ENCODE results near the gene SLC37A3. TPM values are rescaled to one million over a fixed set of nuclear protein-coding genes. Genes with fewer than 3 reads are reported as not detected.
"Not testable (repeated sequence)": the region's sequence is repeated elsewhere in the genome, so short reads cannot be mapped to it uniquely, and the experiment has no call there.

Gene SLC37A3
- total RNA-seq, 1 experiment from 2014 or later = 25.5 TPM

DNA sequence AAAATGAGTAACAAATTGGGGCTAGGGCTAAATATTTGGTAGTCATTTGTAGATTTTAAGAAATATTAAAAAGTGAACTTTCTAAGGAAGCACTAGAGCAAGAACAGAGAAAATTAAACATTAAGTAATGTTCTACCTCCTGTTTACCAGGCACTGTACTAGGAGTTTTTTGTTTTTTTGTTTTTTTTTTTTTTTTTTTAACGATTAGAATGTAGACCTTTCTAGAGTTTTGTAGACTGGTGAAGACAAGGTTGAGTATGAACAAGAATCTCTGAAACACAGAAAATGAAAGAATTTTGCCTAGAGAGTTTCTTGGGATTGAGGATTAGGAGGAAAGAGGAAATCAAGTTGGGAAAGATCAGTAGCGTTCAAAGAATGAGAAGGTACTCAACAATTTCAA lies 73.6 kb downstream of the SLC37A3 start:
- no peaks in the 10 kb centered on the region for H3K27me3 Mint-ChIP-seq (ENCODE audit: insufficient read depth, unreplicated experiment)
- no peak overlapping the region for H3K4me3 Mint-ChIP-seq (ENCODE audit: unreplicated experiment)
- BruUV-seq (replicated peaks) = no TSS peak
- H3K9me3 Mint-ChIP-seq (ENCODE audit: unreplicated experiment) = no peaks in the 10 kb centered on the region
- CTCF ChIA-PET = interaction anchor here (0.8 to 3.7 kb wide), 6 partner anchors 8 to 185 kb away, joined by 3 to 22 read pairs (median 8); partner anchors contain the start of gene KDM7A
- intact Hi-C loops (cut with micrococcal nuclease) = no loop called here
- no peak for DNase-seq (ENCODE audit: unreplicated experiment)
- H3K36me3 Mint-ChIP-seq (ENCODE audit: insufficient read depth, unreplicated experiment) = no peaks in the 10 kb centered on the region
- TF ChIP-seq, protein P1, sequence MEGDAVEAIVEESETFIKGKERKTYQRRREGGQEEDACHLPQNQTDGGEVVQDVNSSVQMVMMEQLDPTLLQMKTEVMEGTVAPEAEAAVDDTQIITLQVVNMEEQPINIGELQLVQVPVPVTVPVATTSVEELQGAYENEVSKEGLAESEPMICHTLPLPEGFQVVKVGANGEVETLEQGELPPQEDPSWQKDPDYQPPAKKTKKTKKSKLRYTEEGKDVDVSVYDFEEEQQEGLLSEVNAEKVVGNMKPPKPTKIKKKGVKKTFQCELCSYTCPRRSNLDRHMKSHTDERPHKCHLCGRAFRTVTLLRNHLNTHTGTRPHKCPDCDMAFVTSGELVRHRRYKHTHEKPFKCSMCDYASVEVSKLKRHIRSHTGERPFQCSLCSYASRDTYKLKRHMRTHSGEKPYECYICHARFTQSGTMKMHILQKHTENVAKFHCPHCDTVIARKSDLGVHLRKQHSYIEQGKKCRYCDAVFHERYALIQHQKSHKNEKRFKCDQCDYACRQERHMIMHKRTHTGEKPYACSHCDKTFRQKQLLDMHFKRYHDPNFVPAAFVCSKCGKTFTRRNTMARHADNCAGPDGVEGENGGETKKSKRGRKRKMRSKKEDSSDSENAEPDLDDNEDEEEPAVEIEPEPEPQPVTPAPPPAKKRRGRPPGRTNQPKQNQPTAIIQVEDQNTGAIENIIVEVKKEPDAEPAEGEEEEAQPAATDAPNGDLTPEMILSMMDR (IDR thresholded peaks at IDR 0.05; ENCODE audit: unreplicated experiment) = no peak
- H3K27ac Mint-ChIP-seq (ENCODE audit: low read depth, unreplicated experiment) = no peak overlapping the region
- H3K4me1 Mint-ChIP-seq (ENCODE audit: insufficient read depth, unreplicated experiment) = no peaks in the 10 kb centered on the region
- POLR2A ChIA-PET = interaction anchor here (1.3 to 4.3 kb wide), 3 partner anchors 147 to 159 kb away, joined by 4 to 19 read pairs (median 6); partner anchors contain the start of gene KDM7A

DNA sequence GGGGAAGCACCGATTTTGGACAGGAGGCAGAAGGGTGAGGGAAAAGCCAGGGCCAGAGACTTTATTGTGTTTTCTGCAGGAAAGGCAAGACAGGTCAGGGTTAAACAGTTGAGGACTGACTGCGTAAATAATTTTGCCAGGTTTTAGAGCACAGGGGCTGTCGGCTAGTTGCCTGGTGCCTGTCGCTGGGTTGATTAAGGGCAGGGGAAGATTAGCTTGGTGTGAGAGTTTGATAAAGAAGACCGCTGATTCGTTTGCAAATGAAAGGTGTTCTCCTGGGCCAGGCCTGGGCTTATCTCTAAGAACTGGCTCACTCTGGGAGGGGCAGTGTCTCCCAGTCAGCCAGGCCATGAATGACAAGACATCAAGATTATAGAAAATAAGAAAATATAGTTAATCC lies 75.6 kb downstream of the SLC37A3 start:
- no TSS peak for BruUV-seq (replicated peaks)
- POLR2A ChIA-PET = no interaction called here
- TF ChIP-seq, protein P1 (IDR thresholded peaks at IDR 0.05; ENCODE audit: unreplicated experiment) = no peak
- Mint-ChIP-seq H3K27me3 (ENCODE audit: insufficient read depth, unreplicated experiment) (no peaks in the 10 kb centered on the region), H3K36me3 (ENCODE audit: insufficient read depth, unreplicated experiment) (no peaks in the 10 kb centered on the region), H3K9me3 (ENCODE audit: unreplicated experiment) (peaks cover 6% of the 10 kb centered on the region), H3K27ac (ENCODE audit: low read depth, unreplicated experiment) (no peak overlapping the region), H3K4me3 (ENCODE audit: unreplicated experiment) (no peak overlapping the region), H3K4me1 (ENCODE audit: insufficient read depth, unreplicated experiment) (no peaks in the 10 kb centered on the region)
- CTCF ChIA-PET = no interaction called here
- no peak for DNase-seq (ENCODE audit: unreplicated experiment)
- intact Hi-C loops (cut with micrococcal nuclease) = no loop called here

- H3K9me3 Mint-ChIP-seq (ENCODE audit: unreplicated experiment); H3K36me3 Mint-ChIP-seq (ENCODE audit: insufficient read depth, unreplicated experiment); H3K27me3 Mint-ChIP-seq (ENCODE audit: insufficient read depth, unreplicated experiment); H3K27ac Mint-ChIP-seq (ENCODE audit: low read depth, unreplicated experiment); BruUV-seq (replicated peaks); intact Hi-C loops (cut with micrococcal nuclease); H3K4me3 Mint-ChIP-seq (ENCODE audit: unreplicated experiment); DNase-seq (ENCODE audit: unreplicated experiment); POLR2A ChIA-PET: not testable (repeated sequence)
- CTCF ChIA-PET = interaction anchor here (0.6 to 1.6 kb wide), 3 partner anchors 145 to 591 kb away, joined by 3 to 5 read pairs (median 4); no protein-coding TSS in a partner anchor
- H3K4me1 Mint-ChIP-seq (ENCODE audit: insufficient read depth, unreplicated experiment) = peaks cover 20% of the 10 kb centered on the region
Measured at GRCh38 chr7:140320078-140320477, 78.3 kb downstream of the SLC37A3 start.

DNA sequence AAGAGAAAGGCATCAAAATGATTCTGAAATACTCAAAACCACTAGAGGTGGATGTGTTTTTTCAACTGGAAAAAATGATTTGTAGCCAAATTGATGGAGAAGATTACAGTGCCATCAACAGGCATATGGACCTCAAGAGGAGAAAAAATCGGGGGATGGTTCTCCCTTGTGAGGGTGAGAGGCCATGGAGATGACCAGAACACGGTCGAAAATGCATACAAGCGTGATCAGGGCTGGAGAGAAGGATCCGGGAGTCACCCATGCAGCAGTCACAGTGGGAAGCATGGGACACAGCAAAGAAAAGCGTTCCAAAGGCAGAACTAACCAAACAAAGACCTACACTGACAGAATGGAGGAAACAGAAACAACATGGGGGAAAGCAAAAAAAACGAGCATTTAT lies 80.3 kb downstream of the SLC37A3 start:
- ChIA-PET POLR2A (interaction anchor here (0.9 to 3.7 kb wide), 3 partner anchors 66 to 142 kb away, joined by 3 to 97 read pairs (median 10); partner anchors contain the start of gene KDM7A), CTCF (interaction anchor here (1.0 to 3.5 kb wide), 3 partner anchors 8 to 140 kb away, joined by 3 to 22 read pairs (median 7); no protein-coding TSS in a partner anchor)

More for the DNA sequence above, 80.3 kb downstream of the SLC37A3 start:
- intact Hi-C loops (cut with micrococcal nuclease) = no loop called here
- no peak overlapping the region for H3K27ac Mint-ChIP-seq (ENCODE audit: low read depth, unreplicated experiment)
- peaks cover 8% of the 10 kb centered on the region for H3K9me3 Mint-ChIP-seq (ENCODE audit: unreplicated experiment)
- no peak for DNase-seq (ENCODE audit: unreplicated experiment)
- H3K4me3 Mint-ChIP-seq (ENCODE audit: unreplicated experiment) = no peak overlapping the region
- no peaks in the 10 kb centered on the region for H3K36me3 Mint-ChIP-seq (ENCODE audit: insufficient read depth, unreplicated experiment)
- H3K4me1 Mint-ChIP-seq (ENCODE audit: insufficient read depth, unreplicated experiment) = peaks cover 32% of the 10 kb centered on the region
- no peaks in the 10 kb centered on the region for H3K27me3 Mint-ChIP-seq (ENCODE audit: insufficient read depth, unreplicated experiment)
- TF ChIP-seq, protein P1 (IDR thresholded peaks at IDR 0.05; ENCODE audit: unreplicated experiment) = no peak
- BruUV-seq (replicated peaks) = no TSS peak
